GM19328 (cell line): ENCODE data around the gene MARVELD3.
A peak's percentile ranks its signal among the peaks of the same experiment; 100 is the strongest.
"Not testable (repeated sequence)": the region's sequence is repeated elsewhere in the genome, so short reads cannot be mapped to it uniquely, and the experiment has no call there.

ENCODE experiments used
- ATAC-seq: cut with Tn5 transposase; IDR thresholded peaks from one replicate; pipeline ENCODE4 v1.9.1; 2021; ENCODE audit warnings: mild to moderate bottlenecking, moderate library complexity; ENCODE audit not compliant: unreplicated experiment

The MARVELD3 gene

GRCh38 chr16:71626018-71626857, at the start of gene MARVELD3:
Gene MARVELD3, plus strand, starts transcription at chr16:71626184. Its CDS starts 46 bp downstream, at chr16:71626230.
- ATAC-seq = no peak

- ATAC-seq = no peak
These were observed 49.0 kb upstream of the MARVELD3 start, which contains the start of gene TAT for GRCh38 chr16:71576971-71577370. Gene TAT, minus strand, starts transcription at chr16:71577092. Its CDS starts 677 bp downstream, at chr16:71576415.

GRCh38 chr16:71582553-71582848, 43.5 kb upstream of the MARVELD3 start:
- not testable (repeated sequence) for ATAC-seq

- ATAC-seq = no peak
These were observed 41.3 kb upstream of the MARVELD3 start for GRCh38 chr16:71584543-71585317.

- ATAC-seq = no peak
These were observed 40.7 kb upstream of the MARVELD3 start for GRCh38 chr16:71585318-71585703.

- not testable (repeated sequence) for ATAC-seq
These were observed 36.6 kb upstream of the MARVELD3 start for GRCh38 chr16:71589334-71589733.

GRCh38 chr16:71590071-71590470, 35.9 kb upstream of the MARVELD3 start:
- not testable (repeated sequence) for ATAC-seq

GRCh38 chr16:71590584-71590983, 35.4 kb upstream of the MARVELD3 start:
- no peak for ATAC-seq

- ATAC-seq = no peak
These were observed 34.1 kb upstream of the MARVELD3 start for GRCh38 chr16:71591917-71592316.

GRCh38 chr16:71593048-71593999, 32.7 kb upstream of the MARVELD3 start:
- no peak for ATAC-seq

- no peak for ATAC-seq
These were observed 31.9 kb upstream of the MARVELD3 start for GRCh38 chr16:71594000-71594646.

GRCh38 chr16:71595340-71595826, 30.6 kb upstream of the MARVELD3 start:
- not testable (repeated sequence) for ATAC-seq

GRCh38 chr16:71598426-71598825, 27.6 kb upstream of the MARVELD3 start:
- not testable (repeated sequence) for ATAC-seq

- ATAC-seq = no peak
These were observed 25.2 kb upstream of the MARVELD3 start for GRCh38 chr16:71600822-71601221.

- no peak for ATAC-seq
These were observed 16.9 kb upstream of the MARVELD3 start for GRCh38 chr16:71609066-71609465.

GRCh38 chr16:71610447-71610846, 15.5 kb upstream of the MARVELD3 start:
- ATAC-seq = no peak

GRCh38 chr16:71610936-71611871, 14.8 kb upstream of the MARVELD3 start:
- peak; percentile 48 for ATAC-seq

- ATAC-seq = not testable (repeated sequence)
These were observed 11.0 kb upstream of the MARVELD3 start for GRCh38 chr16:71614956-71615355.

GRCh38 chr16:71618429-71618828, 7.6 kb upstream of the MARVELD3 start:
- ATAC-seq = no peak
